Duodenal mucosa (tissue), 2 donors: ENCODE data around the gene SIK3.

Experiments
- H3K27ac ChIP-seq: one replicate; pipeline ENCODE4 v1.7.0; 2013; ENCODE audit warnings: low read depth, low read length
- H3K27me3 ChIP-seq, 2 donors: one replicate each; pipeline ENCODE4 v1.7.0; 2013; ENCODE audit warnings: low read length in 2 of 2, control low read depth in 1 of 2; ENCODE audit not compliant: insufficient read depth in 2 of 2, control insufficient read depth in 1 of 2
- H3K36me3 ChIP-seq, 2 donors: one replicate each; pipeline ENCODE4 v1.7.0; 2013; ENCODE audit warnings: low read length in 2 of 2, control low read depth in 1 of 2; ENCODE audit not compliant: insufficient read depth in 2 of 2, control insufficient read depth in 1 of 2
- H3K4me1 ChIP-seq, 2 donors: one replicate each; pipeline ENCODE4 v1.7.0; 2013; ENCODE audit warnings: low read length in 2 of 2, control low read depth in 1 of 2; ENCODE audit not compliant: insufficient read depth in 2 of 2, control insufficient read depth in 1 of 2
- H3K4me3 ChIP-seq, 2 donors: one replicate each; pipeline ENCODE4 v1.7.0; 2013; ENCODE audit warnings: low read length in 2 of 2, low read depth in 1 of 2
- H3K9ac ChIP-seq, 2 donors: one replicate each; pipeline ENCODE4 v1.7.0; 2013; ENCODE audit warnings: low read length in 2 of 2, low read depth in 1 of 2
- H3K9me3 ChIP-seq, 2 donors: one replicate each; pipeline ENCODE4 v1.7.0; 2013; ENCODE audit warnings: low read length in 2 of 2, control low read depth in 1 of 2; ENCODE audit not compliant: control insufficient read depth in 1 of 2

SIK3 gene

DNA sequence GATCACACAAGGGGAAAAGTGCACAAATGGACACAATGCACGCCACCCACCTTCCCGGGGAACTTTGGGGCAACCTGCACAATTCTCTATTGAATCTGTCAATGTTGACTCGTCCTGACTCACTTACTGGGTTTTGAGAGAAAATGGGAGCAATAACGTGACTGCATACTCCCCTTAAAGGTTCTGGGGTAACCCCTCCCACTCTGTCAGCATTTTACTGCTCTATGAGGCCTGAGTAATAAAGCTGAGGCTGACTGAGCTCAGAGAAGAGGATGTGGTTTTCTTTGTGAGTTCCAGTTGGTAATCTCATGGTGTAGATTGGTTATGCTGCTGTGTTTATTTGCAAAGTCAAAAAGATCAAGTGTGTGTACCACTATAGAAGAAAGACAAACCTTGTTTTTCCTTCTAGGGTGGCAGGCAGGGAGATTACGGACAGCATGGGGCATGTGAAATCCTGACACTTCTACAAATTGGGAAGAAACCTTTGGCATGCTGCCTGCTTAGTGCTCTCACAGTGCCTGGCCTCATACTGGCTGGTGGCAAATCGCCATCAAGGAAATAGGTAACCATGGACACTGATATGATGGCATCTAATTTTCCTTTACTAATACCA, 244.7 kb downstream of the SIK3 start:
- Histone ChIP-seq H3K4me3 (no peak overlapping the region), H3K9me3 (no peaks in the 10 kb centered on the region), H3K27me3 (no peaks in the 10 kb centered on the region), H3K4me1 (peaks cover 26 to 36% of the 10 kb centered on the region in 2 donors), H3K36me3 (peaks cover 8 to 31% of the 10 kb centered on the region in 2 donors), H3K9ac (no peak overlapping the region), H3K27ac (peak overlapping the region; percentile 26)

DNA sequence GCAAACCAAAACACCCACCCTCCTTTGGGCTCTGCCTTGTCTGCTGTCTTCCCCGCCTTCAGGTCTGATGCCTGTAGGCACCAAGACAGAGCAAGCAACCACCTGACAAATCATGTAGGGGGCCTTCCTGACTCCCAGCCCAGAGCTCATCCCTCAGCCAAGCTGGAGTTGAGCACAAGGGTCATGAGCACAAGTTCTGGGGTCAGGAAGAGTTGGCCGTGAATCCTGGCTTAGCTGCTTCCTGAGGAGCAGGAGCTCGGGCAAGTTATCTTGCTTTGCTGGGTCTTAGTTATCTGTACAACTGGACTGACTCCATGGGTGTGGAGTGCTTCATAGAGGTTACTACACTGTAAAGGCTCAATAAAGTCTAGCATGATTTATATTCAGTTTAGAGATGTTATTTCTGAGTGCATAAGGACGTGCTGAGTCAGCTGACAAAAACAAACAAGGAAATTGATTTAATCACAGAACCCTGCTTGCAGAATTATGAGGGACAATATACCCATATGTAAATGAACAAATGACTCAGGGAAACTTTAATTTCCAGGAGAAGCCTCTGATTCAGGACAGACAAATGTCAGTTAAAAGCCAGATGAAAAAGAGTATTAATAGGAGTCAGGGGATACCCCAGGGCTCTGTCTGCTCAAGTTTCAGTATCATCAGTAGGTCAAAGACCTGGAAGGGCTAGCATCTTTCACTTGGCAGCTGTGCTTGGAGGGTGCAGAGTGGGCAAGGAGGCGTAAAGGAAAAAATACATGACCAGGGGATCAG, 245.8 kb downstream of the SIK3 start:
- H3K4me1 ChIP-seq = peaks cover 26 to 36% of the 10 kb centered on the region in 2 donors
- peak overlapping the region in 1 of 2 donors; percentile 1 for H3K4me3 ChIP-seq
- no peaks in the 10 kb centered on the region for H3K27me3 ChIP-seq
- H3K9ac ChIP-seq = peak overlapping the region in 1 of 2 donors; percentile 15
- H3K36me3 ChIP-seq = peaks cover under 1 to 27% of the 10 kb centered on the region in 2 donors
- H3K27ac ChIP-seq = no peak overlapping the region
- no peaks in the 10 kb centered on the region for H3K9me3 ChIP-seq

DNA sequence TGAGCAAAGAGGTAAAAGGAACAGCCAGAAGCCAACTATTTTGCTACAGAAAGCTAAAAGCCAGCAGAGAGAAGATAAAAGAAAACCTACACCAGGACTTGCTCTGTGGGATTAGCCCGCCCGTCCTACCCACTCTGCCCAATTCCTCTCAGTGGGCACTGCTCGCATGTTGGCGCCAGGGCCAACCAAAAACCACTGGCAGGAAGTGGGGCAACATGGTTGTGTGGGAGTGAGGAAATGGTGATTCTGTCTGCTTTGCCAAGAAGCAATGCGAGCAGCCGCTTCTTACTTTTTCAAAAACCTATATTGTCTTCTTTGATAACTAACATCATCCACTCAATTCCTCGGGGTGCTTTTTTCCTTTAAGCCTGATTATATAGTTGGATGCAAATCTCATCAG, 246.6 kb downstream of the SIK3 start:
- Histone ChIP-seq H3K4me1 (peaks cover 26 to 36% of the 10 kb centered on the region in 2 donors), H3K9ac (no peak overlapping the region), H3K27ac (no peak overlapping the region), H3K4me3 (no peak overlapping the region), H3K36me3 (peaks cover 4 to 34% of the 10 kb centered on the region in 2 donors), H3K9me3 (no peaks in the 10 kb centered on the region), H3K27me3 (no peaks in the 10 kb centered on the region)

DNA sequence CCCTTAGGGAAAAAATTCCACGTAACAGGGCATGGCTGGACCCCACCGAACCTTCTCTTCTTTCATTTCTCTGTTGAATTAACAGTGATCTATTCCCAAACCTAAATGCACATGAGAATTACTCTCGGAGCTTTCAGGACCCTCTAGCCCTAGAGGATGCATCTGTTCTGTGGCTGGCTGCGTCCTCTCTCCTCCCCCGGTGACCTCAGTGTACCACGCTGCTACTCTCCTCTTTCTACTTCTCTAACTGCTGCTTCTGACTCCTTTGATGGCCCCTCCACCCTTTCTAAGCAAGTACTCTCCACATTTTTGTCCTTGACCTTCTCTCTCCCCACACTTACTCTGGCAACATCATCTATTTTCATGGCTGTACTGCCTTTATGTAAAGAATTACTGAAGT, 248.7 kb downstream of the SIK3 start:
- no peak overlapping the region for H3K9ac ChIP-seq
- no peaks in the 10 kb centered on the region for H3K9me3 ChIP-seq
- H3K36me3 ChIP-seq = peaks cover 15 to 45% of the 10 kb centered on the region in 2 donors
- peaks cover 21 to 35% of the 10 kb centered on the region in 2 donors for H3K4me1 ChIP-seq
- no peak overlapping the region for H3K4me3 ChIP-seq
- H3K27me3 ChIP-seq = no peaks in the 10 kb centered on the region
- H3K27ac ChIP-seq = no peak overlapping the region

DNA sequence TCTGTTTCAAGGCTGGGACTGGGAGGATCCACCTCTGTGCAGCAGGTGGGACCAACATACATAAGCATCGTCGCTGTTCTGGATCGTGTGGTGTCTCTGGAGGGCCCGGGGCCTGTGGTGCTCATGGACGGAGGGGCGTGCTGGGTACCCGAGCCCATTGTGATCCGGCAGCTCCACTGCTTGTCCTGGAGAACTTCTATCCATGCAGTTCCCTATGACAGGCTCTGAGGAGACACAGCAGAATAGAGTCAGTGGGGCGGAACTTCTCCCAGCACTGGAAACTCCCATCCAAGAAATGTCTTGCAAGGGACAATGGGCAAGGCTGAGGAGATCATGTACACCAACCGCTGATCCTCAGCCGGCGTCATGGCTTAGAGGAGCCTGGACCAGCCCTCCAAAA, 249.2 kb downstream of the SIK3 start:
- peaks cover 21 to 31% of the 10 kb centered on the region in 2 donors for H3K4me1 ChIP-seq
- peaks cover 15 to 46% of the 10 kb centered on the region in 2 donors for H3K36me3 ChIP-seq
- no peak overlapping the region for H3K4me3 ChIP-seq

DNA sequence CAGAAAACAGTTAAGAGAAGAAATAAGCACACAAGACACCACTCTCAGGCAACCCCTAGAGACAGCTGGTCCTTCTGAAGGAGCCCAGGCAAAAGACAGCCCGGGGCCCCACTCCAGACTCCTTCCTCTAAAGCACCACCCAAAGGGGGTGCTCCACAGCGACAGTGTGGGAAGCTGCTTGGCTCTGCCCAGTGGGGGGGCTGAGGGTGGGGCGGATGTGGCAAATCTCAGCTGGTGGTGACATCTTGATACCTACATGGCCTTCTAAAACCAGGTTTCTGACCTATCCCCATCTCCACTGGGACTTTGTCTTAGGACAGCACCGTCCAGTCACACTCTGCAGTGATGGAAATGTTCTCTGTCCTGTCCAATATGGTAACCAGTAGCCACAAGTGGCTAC, 250.6 kb downstream of the SIK3 start:
- Histone ChIP-seq H3K9me3 (no peaks in the 10 kb centered on the region), H3K36me3 (peaks cover 22 to 54% of the 10 kb centered on the region in 2 donors), H3K27ac (no peak overlapping the region), H3K4me3 (no peak overlapping the region), H3K27me3 (no peaks in the 10 kb centered on the region), H3K4me1 (peaks cover 12 to 28% of the 10 kb centered on the region in 2 donors), H3K9ac (no peak overlapping the region)

More for the DNA sequence above, 249.2 kb downstream of the SIK3 start:
- no peak overlapping the region for H3K27ac ChIP-seq
- no peaks in the 10 kb centered on the region for H3K9me3 ChIP-seq
- H3K27me3 ChIP-seq = no peaks in the 10 kb centered on the region
- H3K9ac ChIP-seq = no peak overlapping the region

DNA sequence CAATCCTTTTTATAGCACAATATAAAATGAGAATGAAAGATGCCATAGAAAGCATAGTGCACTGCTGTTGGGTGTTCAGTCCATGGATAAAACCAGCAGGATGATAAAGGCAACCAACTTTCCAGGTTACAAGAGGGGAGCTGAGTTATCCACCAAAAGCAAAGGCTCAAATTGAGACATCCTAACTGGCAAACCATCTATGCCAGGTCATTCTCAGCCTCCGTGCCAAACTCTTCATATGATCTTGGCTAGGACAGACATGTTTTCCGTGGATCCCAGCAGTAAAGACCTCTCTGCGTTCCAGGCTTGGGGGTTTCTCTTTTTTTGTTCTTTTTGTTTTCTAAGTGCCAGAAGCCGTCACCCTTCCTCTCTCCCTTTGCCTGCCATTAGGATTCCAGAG, 253.5 kb downstream of the SIK3 start:
- Histone ChIP-seq H3K36me3 (peaks cover 22 to 54% of the 10 kb centered on the region in 2 donors), H3K9me3 (no peaks in the 10 kb centered on the region), H3K9ac (no peak overlapping the region), H3K4me1 (peaks cover 11 to 28% of the 10 kb centered on the region in 2 donors), H3K4me3 (no peak overlapping the region), H3K27ac (no peak overlapping the region), H3K27me3 (no peaks in the 10 kb centered on the region)

DNA sequence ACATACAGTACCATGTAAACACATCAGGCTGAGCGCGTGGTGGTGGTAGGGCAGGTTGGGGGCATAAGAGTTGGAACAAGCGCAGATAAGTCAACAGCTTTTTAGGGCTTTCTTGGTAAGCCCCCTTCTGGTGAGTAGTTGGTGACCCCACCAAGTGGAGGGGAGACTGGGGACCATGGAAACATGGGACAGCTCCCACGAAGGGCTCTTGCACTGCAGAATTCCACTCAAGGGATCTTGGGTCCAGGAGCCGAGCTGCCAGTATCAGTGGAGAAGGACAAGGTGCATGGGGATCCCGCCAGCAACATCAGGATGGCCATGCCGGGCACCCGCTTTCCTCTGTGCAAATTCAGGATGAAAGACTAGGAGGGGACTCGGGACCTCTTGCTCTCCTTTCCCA, 254.6 kb downstream of the SIK3 start:
- Histone ChIP-seq H3K27me3 (no peaks in the 10 kb centered on the region), H3K36me3 (peaks cover 22 to 46% of the 10 kb centered on the region in 2 donors), H3K9me3 (no peaks in the 10 kb centered on the region), H3K4me1 (peaks cover 19 to 31% of the 10 kb centered on the region in 2 donors), H3K9ac (no peak overlapping the region), H3K4me3 (no peak overlapping the region), H3K27ac (no peak overlapping the region)

DNA sequence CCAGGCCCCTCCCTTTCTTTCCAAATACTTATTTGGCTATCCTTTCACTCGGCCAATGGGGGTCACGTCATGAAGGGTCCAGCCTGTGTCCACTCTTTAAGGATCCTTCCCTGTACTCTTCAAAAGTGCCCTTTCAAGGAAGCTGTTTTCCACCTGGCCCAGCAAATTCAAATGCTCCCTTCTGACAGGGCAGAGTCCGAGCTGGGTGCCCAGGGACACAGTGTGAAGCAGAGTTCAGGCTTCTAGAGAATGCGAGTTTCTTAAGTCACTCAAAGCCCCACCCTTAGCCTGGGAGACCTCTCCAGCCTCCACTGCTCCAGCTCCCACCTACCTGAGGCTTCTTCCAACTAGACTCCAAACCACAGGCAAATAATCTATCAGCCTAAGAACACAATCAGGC, 255.3 kb downstream of the SIK3 start:
- Histone ChIP-seq H3K9me3 (no peaks in the 10 kb centered on the region), H3K9ac (peak overlapping the region in 1 of 2 donors; percentile 16), H3K4me3 (no peak overlapping the region), H3K27ac (no peak overlapping the region), H3K4me1 (peaks cover 19 to 31% of the 10 kb centered on the region in 2 donors), H3K27me3 (no peaks in the 10 kb centered on the region), H3K36me3 (peaks cover 22 to 41% of the 10 kb centered on the region in 2 donors)

DNA sequence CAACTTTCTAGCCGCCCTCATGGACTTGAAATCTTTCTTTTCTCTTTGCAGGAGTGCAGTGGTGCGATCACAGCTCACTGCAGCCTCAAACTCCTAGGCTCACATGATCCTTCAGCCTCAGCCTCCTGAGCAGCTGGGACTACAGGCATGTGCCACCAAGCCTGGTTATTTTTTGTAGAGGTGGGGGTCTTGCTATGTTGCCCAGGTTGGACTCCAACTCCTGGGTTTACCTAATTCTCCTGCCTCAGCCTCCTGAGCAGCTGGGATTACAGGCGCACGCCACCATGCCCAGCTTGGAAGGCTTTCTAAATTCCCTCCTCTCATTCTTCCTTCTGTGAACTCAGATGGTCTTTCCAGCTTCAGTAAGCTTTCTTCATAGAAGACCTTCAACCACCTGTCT, 256.1 kb downstream of the SIK3 start:
- no peaks in the 10 kb centered on the region for H3K9me3 ChIP-seq
- H3K27ac ChIP-seq = no peak overlapping the region
- H3K36me3 ChIP-seq = peaks cover 22 to 34% of the 10 kb centered on the region in 2 donors
- no peaks in the 10 kb centered on the region for H3K27me3 ChIP-seq
- no peak overlapping the region for H3K4me3 ChIP-seq
- H3K9ac ChIP-seq = no peak overlapping the region
- peaks cover 24 to 34% of the 10 kb centered on the region in 2 donors for H3K4me1 ChIP-seq
